ENCODE measurements around the gene TNRC6A.

DNA sequence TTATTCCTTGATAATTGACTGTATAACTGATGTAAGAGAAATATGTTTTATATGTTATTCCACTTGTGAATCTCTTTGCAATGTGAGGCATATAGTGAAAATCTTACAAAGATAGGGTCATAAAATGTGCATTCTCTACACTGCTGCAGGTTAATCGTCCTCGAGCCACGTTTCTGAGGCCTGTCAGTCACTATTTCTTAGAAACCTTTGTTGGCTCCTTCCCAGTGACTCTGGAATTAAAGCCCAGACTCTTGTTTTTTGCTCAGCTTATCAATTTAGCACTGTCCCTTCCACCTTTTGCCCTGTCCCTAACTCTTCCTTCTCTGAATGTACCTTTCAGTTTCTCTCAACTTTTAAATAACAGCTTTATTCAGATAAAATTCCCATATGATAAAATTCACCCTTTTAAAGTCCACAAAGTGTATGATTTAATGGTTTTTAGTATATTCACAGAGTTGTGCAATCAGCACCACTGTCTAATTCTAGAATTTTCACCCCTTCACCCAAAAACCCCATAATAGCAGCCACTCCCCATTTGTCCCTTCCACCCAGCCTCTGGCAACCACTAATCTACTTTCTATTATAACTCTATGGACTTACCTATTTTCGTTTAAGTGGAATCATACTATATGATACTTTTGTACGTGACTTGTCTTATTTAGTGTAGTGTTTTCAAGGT lies 8.6 kb downstream of the TNRC6A start:
- TF ChIP-seq, protein P1, sequence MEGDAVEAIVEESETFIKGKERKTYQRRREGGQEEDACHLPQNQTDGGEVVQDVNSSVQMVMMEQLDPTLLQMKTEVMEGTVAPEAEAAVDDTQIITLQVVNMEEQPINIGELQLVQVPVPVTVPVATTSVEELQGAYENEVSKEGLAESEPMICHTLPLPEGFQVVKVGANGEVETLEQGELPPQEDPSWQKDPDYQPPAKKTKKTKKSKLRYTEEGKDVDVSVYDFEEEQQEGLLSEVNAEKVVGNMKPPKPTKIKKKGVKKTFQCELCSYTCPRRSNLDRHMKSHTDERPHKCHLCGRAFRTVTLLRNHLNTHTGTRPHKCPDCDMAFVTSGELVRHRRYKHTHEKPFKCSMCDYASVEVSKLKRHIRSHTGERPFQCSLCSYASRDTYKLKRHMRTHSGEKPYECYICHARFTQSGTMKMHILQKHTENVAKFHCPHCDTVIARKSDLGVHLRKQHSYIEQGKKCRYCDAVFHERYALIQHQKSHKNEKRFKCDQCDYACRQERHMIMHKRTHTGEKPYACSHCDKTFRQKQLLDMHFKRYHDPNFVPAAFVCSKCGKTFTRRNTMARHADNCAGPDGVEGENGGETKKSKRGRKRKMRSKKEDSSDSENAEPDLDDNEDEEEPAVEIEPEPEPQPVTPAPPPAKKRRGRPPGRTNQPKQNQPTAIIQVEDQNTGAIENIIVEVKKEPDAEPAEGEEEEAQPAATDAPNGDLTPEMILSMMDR (IDR thresholded peaks at IDR 0.05) = no peak
- TF ChIP-seq EZH2 (IDR thresholded peaks at IDR 0.05) (no peak), EZH2phosphoT487 (IDR thresholded peaks at IDR 0.05) (no peak)
